HCT116 (cell line): ENCODE measurements around the gene DOCK2. TPM values are rescaled to one million over a fixed set of nuclear protein-coding genes. Genes with fewer than 3 reads are reported as not detected.

Source experiments
- ATAC-seq: fragments of 200-7000 bp; cut with Tn5 transposase; 2 replicates; pipeline ENCODE4 v1.9.1; 2020; ENCODE audit warnings: mild to moderate bottlenecking, moderate library complexity
- BruUV-seq: library from RNA; stranded (reverse); fragments of 400-500 nt; replicated peaks from 2 replicates; lab custom pipeline; 2021; lab: Mats Ljungman, UMichigan
- CTCF ChIA-PET: fragments of 300-600 bp; sonication (Branson Sonifier 250); formaldehyde crosslinking; loops from one replicate; lab custom pipeline; 2021; ENCODE audit warnings: antibody characterized with exemption; lab: Charles Lee
- POLR2A ChIA-PET: fragments of 300-600, 350-600 bp; sonication (Branson Sonifier 250); formaldehyde crosslinking; loops from one replicate; lab custom pipeline; 2021; ENCODE audit warnings: antibody characterized with exemption; lab: Charles Lee
- RAD21 ChIA-PET, 2 experiments: fragments of 300-600 bp; sonication (Branson Sonifier 250); formaldehyde crosslinking; loops; one replicate each; lab custom pipeline; 2023; ENCODE audit warnings: low total read pairs in 2 of 2; ENCODE audit not compliant: uncharacterized antibody in 2 of 2, unreplicated experiment in 2 of 2, low non-redundant PET in 1 of 2; lab: Charles Lee
- DNase-seq: peaks from one replicate; pipeline ENCODE4 v3.0.0-alpha.2; 2010; ENCODE audit warnings: low read depth, low spot score
- H2AFZ ChIP-seq: fragments of 200-600 bp; shearing (Covaris generic), sonication (generic); 2 replicates; pipeline ENCODE4 v1.6.1; 2017; ENCODE audit warnings: low read depth, mixed run types, mixed read lengths, antibody characterized with exemption, low read length; ENCODE audit not compliant: poor library complexity, severe bottlenecking
- H3K27ac ChIP-seq: 2 replicates; pipeline ENCODE4 v1.5.1; 2012; ENCODE audit warnings: low read depth, low read length
- H3K27me3 ChIP-seq: fragments of 200-600 bp; sonication (generic); 2 replicates; pipeline ENCODE4 v1.6.1; 2016; ENCODE audit warnings: mixed run types, low read length, mixed read lengths; ENCODE audit not compliant: insufficient read depth
- H3K36me3 ChIP-seq, 2 experiments: fragments of 200-500 bp in 1 of 2; fragments of 200-600 bp in 1 of 2; sonication (Bioruptor generic) in 1 of 2; sonication (generic) in 1 of 2; 2 replicates each; pipeline versions ENCODE4 v1.5.1 to v1.6.1; 2014 to 2016; ENCODE audit warnings: low read length in 2 of 2, inconsistent platforms in 1 of 2, mixed read lengths in 1 of 2, mixed run types in 1 of 2; ENCODE audit not compliant: insufficient read depth in 2 of 2, control insufficient read depth in 1 of 2
- H3K4me1 ChIP-seq, 2 experiments: fragments of 200-600 bp in 1 of 2; sonication (generic) in 1 of 2; 2 replicates each; pipeline versions ENCODE4 v1.5.1 to v1.6.1; 2012 to 2017; ENCODE audit warnings: low read length in 2 of 2, inconsistent platforms in 1 of 2, mild to moderate bottlenecking in 1 of 2, mixed read lengths in 1 of 2, mixed run types in 1 of 2, moderate library complexity in 1 of 2; ENCODE audit not compliant: insufficient read depth in 2 of 2, control insufficient read depth in 1 of 2
- H3K4me2 ChIP-seq: fragments of 200-600 bp; sonication (generic); 2 replicates; pipeline ENCODE4 v1.6.1; 2017; ENCODE audit warnings: mixed run types, low read length, mixed read lengths
- H3K4me3 ChIP-seq, 2 experiments: fragments of 200-600 bp in 1 of 2; sonication (generic) in 1 of 2; replicated peaks in 1 of 2; 2 replicates each; pipeline ENCODE4 v1.5.1; 2011 to 2016; ENCODE audit warnings: low read length in 2 of 2, control low read depth in 1 of 2, low read depth in 1 of 2, mild to moderate bottlenecking in 1 of 2, mixed read lengths in 1 of 2, mixed run types in 1 of 2
- H3K79me2 ChIP-seq: fragments of 200-600 bp; sonication (generic); 2 replicates; pipeline ENCODE4 v1.6.1; 2017; ENCODE audit warnings: mild to moderate bottlenecking, mixed run types, low read length, moderate library complexity, mixed read lengths; ENCODE audit not compliant: insufficient read depth
- H3K9ac ChIP-seq: fragments of 200-600 bp; sonication (generic); 2 replicates; pipeline ENCODE4 v1.6.1; 2016; ENCODE audit warnings: low read length, mixed read lengths
- H3K9me2 ChIP-seq: fragments of 200-600 bp; sonication (generic), shearing (Covaris generic); 2 replicates; pipeline ENCODE4 v1.6.1; 2017; ENCODE audit warnings: mixed run types, mild to moderate bottlenecking, moderate library complexity; ENCODE audit not compliant: insufficient read depth
- H3K9me3 ChIP-seq, 2 experiments: fragments of 200-500 bp in 1 of 2; fragments of 200-600 bp in 1 of 2; sonication (Bioruptor generic) in 1 of 2; sonication (generic) in 1 of 2; 2 replicates each; pipeline ENCODE4 v1.6.1; 2014 to 2017; ENCODE audit warnings: low read length in 2 of 2, mixed read lengths in 2 of 2, inconsistent platforms in 1 of 2, low read depth in 1 of 2, mild to moderate bottlenecking in 1 of 2, mixed run types in 1 of 2, moderate library complexity in 1 of 2; ENCODE audit not compliant: control insufficient read depth in 1 of 2, insufficient read depth in 1 of 2
- H4K20me1 ChIP-seq: fragments of 200-600 bp; sonication (generic), shearing (Covaris generic); 2 replicates; pipeline ENCODE4 v1.6.1; 2017; ENCODE audit warnings: mixed run types, mild to moderate bottlenecking, moderate library complexity; ENCODE audit not compliant: insufficient read depth
- CBX3 ChIP-seq: IDR thresholded peaks from 2 replicates; pipeline ENCODE4 v1.6.1; 2012; ENCODE audit warnings: low read depth
- EGR1 ChIP-seq: IDR thresholded peaks from 2 replicates; pipeline ENCODE4 v1.6.1; 2012; ENCODE audit warnings: low read depth
- ELF1 ChIP-seq: IDR thresholded peaks from 2 replicates; pipeline ENCODE4 v1.6.1; 2012; ENCODE audit warnings: low read depth, borderline replicate concordance
- EZH2 ChIP-seq: fragments of 200-600 bp; sonication (generic); IDR thresholded peaks from 2 replicates; pipeline ENCODE4 v1.6.1; 2017; ENCODE audit warnings: antibody characterized with exemption, mixed run types
- EZH2phosphoT487 ChIP-seq: fragments of 200-600 bp; IDR thresholded peaks from 2 replicates; pipeline ENCODE4 v1.6.1; 2018; ENCODE audit warnings: antibody characterized with exemption, borderline replicate concordance
- JUND ChIP-seq: IDR thresholded peaks from 2 replicates; pipeline ENCODE4 v1.6.1; 2012
- MAX ChIP-seq: IDR thresholded peaks from 2 replicates; pipeline ENCODE4 v1.6.1; 2012
- POLR2A ChIP-seq: IDR thresholded peaks from 2 replicates; pipeline ENCODE4 v1.7.0; 2011; ENCODE audit warnings: borderline replicate concordance; ENCODE audit not compliant: insufficient read depth, insufficient read length; ENCODE audit errors: extremely low read depth
- REST ChIP-seq: IDR thresholded peaks from 2 replicates; pipeline ENCODE4 v1.6.1; 2012; ENCODE audit warnings: low read depth
- SP1 ChIP-seq: IDR thresholded peaks from 2 replicates; pipeline ENCODE4 v1.6.1; 2012; ENCODE audit warnings: low read depth
- SRF ChIP-seq: IDR thresholded peaks from 2 replicates; pipeline ENCODE4 v1.6.1; 2012; ENCODE audit warnings: low read depth
- TCF7L2 ChIP-seq: IDR thresholded peaks from 2 replicates; pipeline ENCODE4 v1.7.0; 2011; ENCODE audit warnings: borderline replicate concordance, inconsistent platforms; ENCODE audit not compliant: insufficient read depth, insufficient read length; ENCODE audit errors: extremely low read depth
- ZFX ChIP-seq: fragments of 450-650 bp; IDR thresholded peaks from 2 replicates; pipeline ENCODE4 v1.6.1; 2017
- ZNF274 ChIP-seq: fragments of 200-500 bp; sonication (Bioruptor generic); IDR thresholded peaks from 2 replicates; pipeline ENCODE4 v1.6.1; 2014; ENCODE audit warnings: mild to moderate bottlenecking, low read depth, low read length, inconsistent platforms
- intact Hi-C: fragments of 100-400 bp; cut with micrococcal nuclease; formaldehyde crosslinking; loops from 2 replicates; pipeline ENCODE4 v1.10.0; 2022
- total RNA-seq: library from RNA; stranded (reverse); gene quantifications from one replicate; pipeline ENCODE4 v1.2.1, GENCODE V29; 2021; ENCODE audit not compliant: unreplicated experiment
- TF ChIP-seq, protein P1 (sequence below): IDR thresholded peaks from 2 replicates; pipeline ENCODE4 v1.6.1; 2012
- TF ChIP-seq, protein P2 (sequence below), 3 experiments: fragments of 200-600 bp in 1 of 3; sonication (generic) in 1 of 3; IDR thresholded peaks in 2 of 3; conservative IDR thresholded peaks in 1 of 3; 2 replicates each; pipeline ENCODE4 v1.5.1; 2012 to 2017; ENCODE audit warnings: low read depth in 2 of 3, low read length in 2 of 3, antibody characterized with exemption in 1 of 3, borderline replicate concordance in 1 of 3, control low read depth in 1 of 3, mild to moderate bottlenecking in 1 of 3, mixed read lengths in 1 of 3, mixed run types in 1 of 3, moderate library complexity in 1 of 3; ENCODE audit not compliant: insufficient read depth in 1 of 3

The DOCK2 gene
- total RNA-seq, 1 experiment from 2014 or later, result 0.89 TPM

DNA sequence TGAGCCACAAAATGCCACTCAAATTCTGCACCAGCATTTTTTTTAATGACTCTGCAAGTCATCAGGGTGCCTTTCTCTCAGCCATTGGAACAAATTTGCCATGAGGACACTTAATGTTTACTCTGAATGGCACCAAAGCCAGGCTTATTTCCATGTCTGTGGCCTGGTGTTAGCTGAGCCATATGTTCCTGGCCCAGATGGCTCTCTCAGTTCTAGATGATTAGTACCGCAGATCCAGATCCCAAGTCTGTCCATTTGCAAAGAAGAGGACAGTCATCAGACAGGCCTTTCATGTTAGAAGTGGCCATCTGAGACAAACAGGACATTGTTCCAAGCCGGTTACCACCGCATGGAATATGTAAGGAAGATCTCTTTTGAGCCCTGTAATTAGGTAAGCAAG lies 272.9 kb downstream of the DOCK2 start:
- no peak overlapping the region for H3K4me3 ChIP-seq
- H3K4me2 ChIP-seq, result no peak overlapping the region
- RAD21 ChIA-PET, result no interaction called here
- peaks cover 39% of the 10 kb centered on the region for H3K27me3 ChIP-seq
- no peak overlapping the region for H3K9ac ChIP-seq
- no peak for ATAC-seq
- intact Hi-C loops, result no loop called here
- CTCF ChIA-PET, result no interaction called here
- no peaks in the 10 kb centered on the region for H3K79me2 ChIP-seq
- no peaks in the 10 kb centered on the region for H3K9me3 ChIP-seq
- H3K4me1 ChIP-seq, result no peaks in the 10 kb centered on the region
- no peak for DNase-seq
- no peaks in the 10 kb centered on the region for H3K36me3 ChIP-seq
- no peaks in the 10 kb centered on the region for H3K9me2 ChIP-seq
- no peak overlapping the region for H3K27ac ChIP-seq
- BruUV-seq, result no TSS peak
- H2AFZ ChIP-seq, result no peak overlapping the region
- no peaks in the 10 kb centered on the region for H4K20me1 ChIP-seq
- POLR2A ChIA-PET, result no interaction called here
- no peak for TF ChIP-seq EZH2
- TF ChIP-seq EGR1, result no peak
- TF ChIP-seq, all 23 proteins: peak for 0

DNA sequence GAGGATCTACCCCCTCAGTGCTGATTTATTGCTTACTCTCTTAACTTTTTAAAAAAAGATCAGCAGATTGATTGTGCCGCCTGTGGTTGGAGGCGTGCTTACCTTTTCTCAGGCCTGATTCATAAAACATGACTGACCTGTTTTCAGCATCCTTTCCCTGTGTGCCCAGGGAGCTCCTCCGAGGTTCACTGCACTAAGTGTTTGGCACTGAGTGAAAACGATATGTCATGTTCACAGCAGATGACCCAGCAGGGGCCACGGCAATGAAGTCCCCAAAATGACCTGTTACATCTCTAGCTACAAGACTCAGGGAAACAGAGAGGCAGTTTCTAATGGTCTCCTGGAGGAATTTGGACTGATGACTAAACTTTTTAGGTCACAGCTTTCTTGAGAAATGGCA lies 273.3 kb downstream of the DOCK2 start:
- Histone ChIP-seq H3K79me2 (no peaks in the 10 kb centered on the region), H3K4me1 (no peaks in the 10 kb centered on the region), H3K4me2 (no peak overlapping the region), H3K4me3 (no peak overlapping the region), H3K9ac (no peak overlapping the region), H4K20me1 (no peaks in the 10 kb centered on the region), H3K36me3 (no peaks in the 10 kb centered on the region), H2AFZ (no peak overlapping the region), H3K27me3 (peaks cover 35% of the 10 kb centered on the region), H3K9me3 (no peaks in the 10 kb centered on the region), H3K27ac (no peak overlapping the region)
- BruUV-seq, result no TSS peak
- RAD21 ChIA-PET, result no interaction called here
- POLR2A ChIA-PET, result no interaction called here
- CTCF ChIA-PET, result no interaction called here
- ATAC-seq (no peak), DNase-seq (no peak)
- intact Hi-C loops, result no loop called here
- no peak for TF ChIP-seq MAX
- TF ChIP-seq ELF1, result no peak
- no peak for TF ChIP-seq TCF7L2
- TF ChIP-seq, protein P1, sequence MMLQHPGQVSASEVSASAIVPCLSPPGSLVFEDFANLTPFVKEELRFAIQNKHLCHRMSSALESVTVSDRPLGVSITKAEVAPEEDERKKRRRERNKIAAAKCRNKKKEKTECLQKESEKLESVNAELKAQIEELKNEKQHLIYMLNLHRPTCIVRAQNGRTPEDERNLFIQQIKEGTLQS, result no peak
- no peak for TF ChIP-seq ZFX
- no peak for TF ChIP-seq REST
- TF ChIP-seq, protein P2, sequence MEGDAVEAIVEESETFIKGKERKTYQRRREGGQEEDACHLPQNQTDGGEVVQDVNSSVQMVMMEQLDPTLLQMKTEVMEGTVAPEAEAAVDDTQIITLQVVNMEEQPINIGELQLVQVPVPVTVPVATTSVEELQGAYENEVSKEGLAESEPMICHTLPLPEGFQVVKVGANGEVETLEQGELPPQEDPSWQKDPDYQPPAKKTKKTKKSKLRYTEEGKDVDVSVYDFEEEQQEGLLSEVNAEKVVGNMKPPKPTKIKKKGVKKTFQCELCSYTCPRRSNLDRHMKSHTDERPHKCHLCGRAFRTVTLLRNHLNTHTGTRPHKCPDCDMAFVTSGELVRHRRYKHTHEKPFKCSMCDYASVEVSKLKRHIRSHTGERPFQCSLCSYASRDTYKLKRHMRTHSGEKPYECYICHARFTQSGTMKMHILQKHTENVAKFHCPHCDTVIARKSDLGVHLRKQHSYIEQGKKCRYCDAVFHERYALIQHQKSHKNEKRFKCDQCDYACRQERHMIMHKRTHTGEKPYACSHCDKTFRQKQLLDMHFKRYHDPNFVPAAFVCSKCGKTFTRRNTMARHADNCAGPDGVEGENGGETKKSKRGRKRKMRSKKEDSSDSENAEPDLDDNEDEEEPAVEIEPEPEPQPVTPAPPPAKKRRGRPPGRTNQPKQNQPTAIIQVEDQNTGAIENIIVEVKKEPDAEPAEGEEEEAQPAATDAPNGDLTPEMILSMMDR (IDR thresholded peaks at IDR 0.05 in 2 of 3, conservative IDR thresholded peaks at IDR 0.05 in 1 of 3; ENCODE audit: borderline replicate concordance in 1 of 3, insufficient read depth in 1 of 3, low read depth in 2 of 3, low read length in 2 of 3), result no peak
- no peak for TF ChIP-seq SRF
- TF ChIP-seq ZNF274, result no peak
- TF ChIP-seq JUND, result no peak
- no peak for TF ChIP-seq EGR1
- TF ChIP-seq SP1, result no peak
- TF ChIP-seq EZH2phosphoT487, result no peak
- no peak for TF ChIP-seq CBX3
- TF ChIP-seq POLR2A, result no peak
- TF ChIP-seq, all 23 proteins: peak for 0
- H3K9me2 ChIP-seq, result no peaks in the 10 kb centered on the region
